Measurements from ENCODE around the gene CUX1. TPM values are rescaled to one million over a fixed set of nuclear protein-coding genes. Genes with fewer than 3 reads are reported as not detected.

Gene CUX1
- total RNA-seq, 1 donor from 2014 or later = 66.4 TPM

- Histone ChIP-seq H3K9me3 (ENCODE audit: low read depth) (no peaks in the 10 kb centered on the region), H3K79me2 (ENCODE audit: low read depth) (no peaks in the 10 kb centered on the region), H3K36me3 (no peaks in the 10 kb centered on the region), H2AFZ (replicated peaks) (no peak overlapping the region), H3K4me1 (peaks cover 12% of the 10 kb centered on the region), H3F3A (ENCODE audit: low read depth) (peaks cover 13% of the 10 kb centered on the region), H3K9ac (no peak overlapping the region), H4K20me1 (ENCODE audit: low read depth) (peaks cover 12% of the 10 kb centered on the region), H3K27ac (no peak overlapping the region), H3K4me2 (no peak overlapping the region), H3K27me3 (no peaks in the 10 kb centered on the region), H3K4me3 (no peak overlapping the region)
- Mint-ChIP-seq H3K4me1 (peaks cover 10% of the 10 kb centered on the region), H3K36me3 (peaks cover 8% of the 10 kb centered on the region), H3K27ac (no peak overlapping the region), H3K27me3 (ENCODE audit: insufficient read depth, low read depth) (peaks cover 2% of the 10 kb centered on the region), H3K9me3 (no peaks in the 10 kb centered on the region), H3K4me3 (no peak overlapping the region)
- no peak for TF ChIP-seq EZH2 (IDR thresholded peaks at IDR 0.05)
- TF ChIP-seq EZH2phosphoT487 (IDR thresholded peaks at IDR 0.05) = no peak
- TF ChIP-seq CTCF (IDR thresholded peaks at IDR 0.05) = no peak
- no peak for DNase-seq (ENCODE audit: low spot score)
These were observed 339.4 kb downstream of the CUX1 start for GRCh38 chr7:102156867-102157266.

GRCh38 chr7:102165136-102165535 is 347.7 kb downstream of the CUX1 start:
- Mint-ChIP-seq H3K4me1 (peaks cover 23% of the 10 kb centered on the region), H3K4me3 (no peak overlapping the region), H3K9me3 (no peaks in the 10 kb centered on the region), H3K36me3 (peaks cover 16% of the 10 kb centered on the region), H3K27me3 (ENCODE audit: insufficient read depth, low read depth) (no peaks in the 10 kb centered on the region), H3K27ac (no peak overlapping the region)
- no peak for DNase-seq (ENCODE audit: low spot score)
- Histone ChIP-seq H3K27me3 (no peaks in the 10 kb centered on the region), H3K79me2 (ENCODE audit: low read depth) (no peaks in the 10 kb centered on the region), H3K9ac (no peak overlapping the region), H3K4me1 (peaks cover 8% of the 10 kb centered on the region), H3K36me3 (no peaks in the 10 kb centered on the region), H3K4me3 (no peak overlapping the region), H3K4me2 (no peak overlapping the region), H3K27ac (no peak overlapping the region), H3K9me3 (ENCODE audit: low read depth) (no peaks in the 10 kb centered on the region), H2AFZ (replicated peaks) (no peak overlapping the region), H4K20me1 (ENCODE audit: low read depth) (peaks cover 5% of the 10 kb centered on the region), H3F3A (ENCODE audit: low read depth) (no peaks in the 10 kb centered on the region)
- TF ChIP-seq EZH2phosphoT487 (IDR thresholded peaks at IDR 0.05) (no peak), EZH2 (IDR thresholded peaks at IDR 0.05) (no peak), CTCF (IDR thresholded peaks at IDR 0.05) (no peak)

GRCh38 chr7:102167254-102167653 is 349.8 kb downstream of the CUX1 start:
- no peak overlapping the region for H3K4me3 ChIP-seq
- H3K9me3 ChIP-seq (ENCODE audit: low read depth) = no peaks in the 10 kb centered on the region
- H4K20me1 ChIP-seq (ENCODE audit: low read depth) = peaks cover 5% of the 10 kb centered on the region
- H2AFZ ChIP-seq (replicated peaks) = no peak overlapping the region
- H3F3A ChIP-seq (ENCODE audit: low read depth) = no peaks in the 10 kb centered on the region
- H3K27ac ChIP-seq = no peak overlapping the region
- H3K4me2 ChIP-seq = no peak overlapping the region
- DNase-seq (ENCODE audit: low spot score) = no peak
- H3K36me3 Mint-ChIP-seq = peaks cover 17% of the 10 kb centered on the region
- H3K4me3 Mint-ChIP-seq = no peak overlapping the region
- H3K4me1 ChIP-seq = peaks cover 11% of the 10 kb centered on the region
- H3K4me1 Mint-ChIP-seq = peaks cover 29% of the 10 kb centered on the region
- H3K27me3 Mint-ChIP-seq (ENCODE audit: insufficient read depth, low read depth) = no peaks in the 10 kb centered on the region
- no peaks in the 10 kb centered on the region for H3K27me3 ChIP-seq
- no peak overlapping the region for H3K9ac ChIP-seq
- H3K27ac Mint-ChIP-seq = no peak overlapping the region
- H3K9me3 Mint-ChIP-seq = no peaks in the 10 kb centered on the region
- no peaks in the 10 kb centered on the region for H3K36me3 ChIP-seq
- no peak for TF ChIP-seq CTCF (IDR thresholded peaks at IDR 0.05)
- no peak for TF ChIP-seq EZH2 (IDR thresholded peaks at IDR 0.05)
- TF ChIP-seq EZH2phosphoT487 (IDR thresholded peaks at IDR 0.05) = no peak
- no peaks in the 10 kb centered on the region for H3K79me2 ChIP-seq (ENCODE audit: low read depth)

Data from neural progenitor cell (in vitro differentiated cells).